A673 (cell line): ENCODE measurements around the gene BANF1. TPM values are rescaled to one million over a fixed set of nuclear protein-coding genes. Genes with fewer than 3 reads are reported as not detected.

Experiments used
- BruUV-seq: library from RNA; stranded (reverse); fragments of 400-500 nt; replicated peaks from 2 replicates; lab custom pipeline; 2021; lab: Mats Ljungman, UMichigan
- CTCF ChIA-PET: fragments of 300-600 bp; sonication (Branson Sonifier 250); formaldehyde crosslinking; loops from one replicate; lab custom pipeline; 2022; ENCODE audit warnings: antibody characterized with exemption; lab: Charles Lee
- POLR2A ChIA-PET: fragments of 300-600 bp; sonication (Branson Sonifier 250); formaldehyde crosslinking; loops from one replicate; lab custom pipeline; 2022; ENCODE audit warnings: antibody characterized with exemption; ENCODE audit not compliant: low non-redundant PET; lab: Charles Lee
- DNase-seq: peaks from one replicate; pipeline ENCODE4 v3.0.0-alpha.2; 2015; ENCODE audit warnings: low spot score
- H3K27ac ChIP-seq: fragments of 200-600 bp; sonication (generic); 2 replicates; pipeline ENCODE4 v1.5.1; 2016; ENCODE audit warnings: mixed run types, low read depth, mild to moderate bottlenecking, mixed read lengths, antibody characterized with exemption, low read length; ENCODE audit not compliant: poor library complexity, severe bottlenecking
- H3K27me3 ChIP-seq: fragments of 200-600 bp; sonication (generic); replicated peaks from 2 replicates; pipeline ENCODE4 v1.6.1; 2017; ENCODE audit warnings: mixed run types, low read depth, mild to moderate bottlenecking, mixed read lengths, antibody characterized with exemption, low read length; ENCODE audit not compliant: insufficient read depth, poor library complexity
- H3K36me3 ChIP-seq: fragments of 200-600 bp; sonication (generic); 2 replicates; pipeline ENCODE4 v1.6.1; 2016; ENCODE audit warnings: mixed run types, mild to moderate bottlenecking, mixed read lengths, antibody characterized with exemption, low read length; ENCODE audit not compliant: insufficient read depth, poor library complexity, severe bottlenecking
- H3K4me1 ChIP-seq: fragments of 200-600 bp; sonication (generic); 2 replicates; pipeline ENCODE4 v1.6.1; 2017; ENCODE audit warnings: mixed run types, mild to moderate bottlenecking, mixed read lengths, antibody characterized with exemption, low read length; ENCODE audit not compliant: insufficient read depth, poor library complexity, severe bottlenecking
- H3K4me3 ChIP-seq: fragments of 200-600 bp; sonication (generic); 2 replicates; pipeline ENCODE4 v1.5.1; 2016; ENCODE audit warnings: low read depth, mixed run types, mild to moderate bottlenecking, mixed read lengths, low read length; ENCODE audit not compliant: poor library complexity, severe bottlenecking
- H3K9me3 ChIP-seq: fragments of 200-600 bp; sonication (generic); 2 replicates; pipeline ENCODE4 v1.6.1; 2016; ENCODE audit warnings: mixed run types, low read depth, mild to moderate bottlenecking, mixed read lengths, antibody characterized with exemption, low read length; ENCODE audit not compliant: poor library complexity, severe bottlenecking
- EZH2 ChIP-seq: fragments of 200-600 bp; sonication (generic); IDR thresholded peaks from 2 replicates; pipeline ENCODE4 v1.6.1; 2017; ENCODE audit warnings: borderline replicate concordance, low read depth, mild to moderate bottlenecking, mixed read lengths, antibody characterized with exemption, low read length; ENCODE audit not compliant: poor library complexity, severe bottlenecking
- intact Hi-C: fragments of 100-400 bp; cut with micrococcal nuclease; formaldehyde crosslinking; loops from one replicate; pipeline ENCODE4 v1.10.0; 2022; ENCODE audit not compliant: unreplicated experiment
- total RNA-seq: library from RNA; stranded (reverse); gene quantifications from 2 replicates; pipeline ENCODE4 v1.2.3, GENCODE V29; 2021
- TF ChIP-seq, protein P1 (sequence below): fragments of 300-800, 200-600 bp; sonication (generic); conservative IDR thresholded peaks from 2 replicates; pipeline ENCODE4 v1.5.1; 2017; ENCODE audit warnings: low read depth, mild to moderate bottlenecking, antibody characterized with exemption, low read length, moderate library complexity, mixed read lengths

BANF1 gene
- total RNA-seq, 1 experiment from 2014 or later, result 556 TPM

- BruUV-seq, result no TSS peak
- Histone ChIP-seq H3K9me3 (no peaks in the 10 kb centered on the region), H3K4me3 (no peak within 1 kb of the TSS), H3K27ac (no peak within 1 kb of the TSS), H3K36me3 (no peaks in the 10 kb centered on the region), H3K4me1 (peaks cover 22% of the 10 kb centered on the region), H3K27me3 (no peaks in the 10 kb centered on the region)
- ChIA-PET CTCF (interaction anchor here (1.2 kb wide), 1 partner anchor 10 kb away, joined by 9 read pairs; no protein-coding TSS in a partner anchor), POLR2A (interaction anchor here (0.6 kb wide), 1 partner anchor 787 kb away, joined by 10 read pairs; no protein-coding TSS in a partner anchor)
- DNase-seq, result no peak
- TF ChIP-seq, protein P1, sequence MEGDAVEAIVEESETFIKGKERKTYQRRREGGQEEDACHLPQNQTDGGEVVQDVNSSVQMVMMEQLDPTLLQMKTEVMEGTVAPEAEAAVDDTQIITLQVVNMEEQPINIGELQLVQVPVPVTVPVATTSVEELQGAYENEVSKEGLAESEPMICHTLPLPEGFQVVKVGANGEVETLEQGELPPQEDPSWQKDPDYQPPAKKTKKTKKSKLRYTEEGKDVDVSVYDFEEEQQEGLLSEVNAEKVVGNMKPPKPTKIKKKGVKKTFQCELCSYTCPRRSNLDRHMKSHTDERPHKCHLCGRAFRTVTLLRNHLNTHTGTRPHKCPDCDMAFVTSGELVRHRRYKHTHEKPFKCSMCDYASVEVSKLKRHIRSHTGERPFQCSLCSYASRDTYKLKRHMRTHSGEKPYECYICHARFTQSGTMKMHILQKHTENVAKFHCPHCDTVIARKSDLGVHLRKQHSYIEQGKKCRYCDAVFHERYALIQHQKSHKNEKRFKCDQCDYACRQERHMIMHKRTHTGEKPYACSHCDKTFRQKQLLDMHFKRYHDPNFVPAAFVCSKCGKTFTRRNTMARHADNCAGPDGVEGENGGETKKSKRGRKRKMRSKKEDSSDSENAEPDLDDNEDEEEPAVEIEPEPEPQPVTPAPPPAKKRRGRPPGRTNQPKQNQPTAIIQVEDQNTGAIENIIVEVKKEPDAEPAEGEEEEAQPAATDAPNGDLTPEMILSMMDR, result no peak
- TF ChIP-seq EZH2, result no peak
- intact Hi-C loops, result no loop called here
Measured at GRCh38 chr11:66011785-66012303, 9.5 kb downstream of the BANF1 start, which contains the start of gene CST6. TSS of gene CST6 (plus strand) at chr11:66012008. CDS start at chr11:66012045, 37 bp downstream.

DNA sequence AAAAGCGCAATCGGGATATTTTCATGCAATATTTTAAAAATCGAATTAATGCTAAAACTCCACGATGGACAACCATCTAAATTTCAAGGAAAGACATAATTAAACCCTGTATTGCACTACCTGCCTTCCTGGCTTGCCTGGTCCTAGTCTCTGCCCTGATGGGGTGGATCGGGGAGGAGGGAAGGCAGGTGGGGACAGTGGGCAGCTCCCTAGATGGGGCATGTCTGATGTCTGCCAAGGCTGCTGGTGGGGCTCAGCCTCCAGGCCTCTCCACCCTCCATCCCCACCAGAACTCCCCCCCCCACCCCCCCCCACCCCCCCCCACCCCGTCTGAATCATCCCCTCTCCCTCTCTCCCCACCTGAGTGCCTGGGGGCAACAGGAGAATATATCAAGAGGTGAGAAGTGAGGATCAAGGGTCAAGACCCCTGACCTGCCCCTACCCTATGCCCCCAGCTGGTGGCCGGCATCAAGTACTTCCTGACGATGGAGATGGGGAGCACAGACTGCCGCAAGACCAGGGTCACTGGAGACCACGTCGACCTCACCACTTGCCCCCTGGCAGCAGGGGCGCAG lies 10.2 kb downstream of the BANF1 start:
- TF ChIP-seq, protein P1, result no peak
- TF ChIP-seq EZH2, result no peak
- Histone ChIP-seq H3K4me3 (no peak overlapping the region), H3K27ac (no peak overlapping the region), H3K4me1 (peaks cover 23% of the 10 kb centered on the region), H3K9me3 (no peaks in the 10 kb centered on the region), H3K36me3 (no peaks in the 10 kb centered on the region), H3K27me3 (no peaks in the 10 kb centered on the region)
- CTCF ChIA-PET, result no interaction called here
- intact Hi-C loops, result no loop called here
- POLR2A ChIA-PET, result interaction anchor here (0.6 to 0.7 kb wide), 2 partner anchors 786 to 1604 kb away, joined by 3 to 10 read pairs; no protein-coding TSS in a partner anchor
- BruUV-seq, result no TSS peak
- no peak for DNase-seq

DNA sequence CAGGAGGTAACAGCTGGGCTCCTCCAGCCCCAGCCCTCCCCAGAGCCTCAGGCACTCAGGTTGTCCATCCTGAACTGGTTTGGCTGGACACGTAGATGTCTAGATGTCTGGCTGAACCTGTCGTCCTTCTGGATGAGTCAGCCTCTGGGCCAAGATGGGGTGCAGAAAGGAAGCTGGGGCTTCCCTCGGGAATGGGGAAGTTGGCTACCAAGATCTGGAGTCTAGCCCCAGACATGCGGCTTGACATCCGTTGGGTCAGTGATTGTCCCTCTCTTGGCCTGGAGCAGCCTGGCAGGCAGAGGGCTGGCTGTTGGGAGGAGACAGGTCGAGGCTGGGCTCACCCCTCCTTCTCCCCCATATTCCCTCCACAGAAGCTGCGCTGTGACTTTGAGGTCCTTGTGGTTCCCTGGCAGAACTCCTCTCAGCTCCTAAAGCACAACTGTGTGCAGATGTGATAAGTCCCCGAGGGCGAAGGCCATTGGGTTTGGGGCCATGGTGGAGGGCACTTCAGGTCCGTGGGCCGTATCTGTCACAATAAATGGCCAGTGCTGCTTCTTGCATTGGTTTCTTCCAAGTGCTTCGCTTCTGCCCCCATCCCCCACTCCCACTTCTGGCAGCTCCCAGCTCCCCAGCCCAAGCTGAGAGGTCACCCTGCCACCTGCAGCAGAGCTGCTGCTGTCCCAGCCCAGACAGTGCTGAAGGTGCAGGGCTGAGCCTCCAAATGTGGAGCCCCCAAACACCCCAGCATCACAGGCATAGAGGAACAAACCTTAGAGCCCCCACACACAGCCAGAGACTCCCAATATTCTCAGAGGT lies 10.9 kb downstream of the BANF1 start:
- no peaks in the 10 kb centered on the region for H3K9me3 ChIP-seq
- H3K4me1 ChIP-seq, result peaks cover 23% of the 10 kb centered on the region
- ChIA-PET CTCF (interaction anchor here (0.6 kb wide), 1 partner anchor 11 kb away, joined by 3 read pairs; no protein-coding TSS in a partner anchor), POLR2A (interaction anchor here (0.7 kb wide), 1 partner anchor 1603 kb away, joined by 3 read pairs; no protein-coding TSS in a partner anchor)
- intact Hi-C loops, result no loop called here
- BruUV-seq, result no TSS peak
- no peak overlapping the region for H3K4me3 ChIP-seq
- H3K36me3 ChIP-seq, result no peaks in the 10 kb centered on the region
- DNase-seq, result no peak
- H3K27me3 ChIP-seq, result no peaks in the 10 kb centered on the region
- no peak for TF ChIP-seq EZH2
- TF ChIP-seq, protein P1, result no peak
- no peak overlapping the region for H3K27ac ChIP-seq
